ENCODE measurements around the gene TRPV4.
A peak's percentile ranks its signal among the peaks of the same experiment; 100 is the strongest.

The TRPV4 gene

DNA sequence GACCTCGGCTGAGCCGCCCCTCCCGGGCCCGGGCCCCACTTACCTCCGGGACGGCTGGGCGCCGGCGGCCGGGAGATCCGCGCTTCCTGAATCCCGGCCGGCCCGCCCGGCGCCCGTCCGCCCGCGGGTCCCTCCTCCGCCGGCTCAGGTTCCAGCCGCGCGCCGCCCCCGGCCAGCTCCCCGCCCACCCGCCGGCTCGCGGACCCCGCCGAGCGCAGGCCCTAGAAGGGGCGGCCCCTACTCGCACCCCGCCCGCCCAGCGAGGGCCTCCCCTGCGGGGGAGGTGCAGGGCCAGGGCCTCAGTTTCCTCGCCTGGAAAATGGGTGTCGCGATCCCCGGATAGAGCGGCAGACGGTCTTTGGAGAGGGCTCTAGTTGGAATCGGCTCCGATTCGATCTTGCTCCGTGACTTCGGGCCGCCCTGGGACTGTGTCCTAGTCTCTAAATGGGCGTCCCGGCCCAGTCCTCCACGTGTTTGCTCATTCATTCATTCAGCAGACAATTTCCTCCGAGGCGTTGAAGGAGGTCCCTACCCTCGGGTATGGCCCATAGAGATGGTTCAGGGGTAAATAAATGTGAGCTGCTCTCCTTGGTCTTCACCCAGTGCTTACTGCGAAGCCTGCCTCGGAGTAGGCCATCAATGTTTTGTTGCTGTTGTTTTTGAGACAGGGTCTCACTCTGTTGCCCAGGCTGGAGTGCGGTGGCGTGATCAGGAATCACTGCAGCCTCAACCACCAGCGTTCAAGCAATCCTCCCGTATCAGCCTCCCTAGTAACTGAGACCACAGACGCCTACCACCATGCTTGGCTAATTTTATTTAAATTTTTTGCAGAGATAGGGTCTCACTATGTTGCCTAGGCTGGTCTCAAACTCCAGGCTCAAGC lies at the start of gene TRPV4:
Gene TRPV4, minus strand, starts transcription at position 92 of the 883 bp plus-strand sequence. CDS start 18,602 bp downstream, outside the sequence.
- no peak for DNase-seq (ENCODE audit: low read depth)
- TF ChIP-seq, protein P1, sequence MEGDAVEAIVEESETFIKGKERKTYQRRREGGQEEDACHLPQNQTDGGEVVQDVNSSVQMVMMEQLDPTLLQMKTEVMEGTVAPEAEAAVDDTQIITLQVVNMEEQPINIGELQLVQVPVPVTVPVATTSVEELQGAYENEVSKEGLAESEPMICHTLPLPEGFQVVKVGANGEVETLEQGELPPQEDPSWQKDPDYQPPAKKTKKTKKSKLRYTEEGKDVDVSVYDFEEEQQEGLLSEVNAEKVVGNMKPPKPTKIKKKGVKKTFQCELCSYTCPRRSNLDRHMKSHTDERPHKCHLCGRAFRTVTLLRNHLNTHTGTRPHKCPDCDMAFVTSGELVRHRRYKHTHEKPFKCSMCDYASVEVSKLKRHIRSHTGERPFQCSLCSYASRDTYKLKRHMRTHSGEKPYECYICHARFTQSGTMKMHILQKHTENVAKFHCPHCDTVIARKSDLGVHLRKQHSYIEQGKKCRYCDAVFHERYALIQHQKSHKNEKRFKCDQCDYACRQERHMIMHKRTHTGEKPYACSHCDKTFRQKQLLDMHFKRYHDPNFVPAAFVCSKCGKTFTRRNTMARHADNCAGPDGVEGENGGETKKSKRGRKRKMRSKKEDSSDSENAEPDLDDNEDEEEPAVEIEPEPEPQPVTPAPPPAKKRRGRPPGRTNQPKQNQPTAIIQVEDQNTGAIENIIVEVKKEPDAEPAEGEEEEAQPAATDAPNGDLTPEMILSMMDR (IDR thresholded peaks at IDR 0.05; ENCODE audit: control insufficient read depth, extremely low read depth, insufficient read depth) = no peak
- H3K4me3 ChIP-seq (ENCODE audit: low read depth, low read length) = no peak within 1 kb of the TSS

DNA sequence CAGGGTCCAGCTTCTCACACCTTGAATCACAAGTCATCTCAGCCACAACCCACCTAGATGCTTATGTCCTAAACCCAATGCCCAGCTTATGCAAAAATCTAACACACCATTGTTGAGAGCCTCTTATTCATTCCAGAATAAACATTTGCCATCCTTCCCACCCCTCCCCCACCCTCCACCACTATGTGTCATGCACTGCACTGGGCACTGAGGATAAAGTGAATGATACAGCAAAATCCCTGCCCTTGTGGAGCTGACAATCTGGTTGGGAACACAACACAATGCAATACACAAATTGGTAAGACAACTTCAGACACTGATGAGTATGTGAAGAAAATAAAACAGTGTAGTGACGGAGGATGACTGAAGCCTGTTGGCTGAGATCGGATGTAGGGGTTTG lies 48.6 kb upstream of the TRPV4 start:
- TF ChIP-seq, protein P1 (IDR thresholded peaks at IDR 0.05; ENCODE audit: control insufficient read depth, extremely low read depth, insufficient read depth) = no peak
- no peak overlapping the region for H3K4me3 ChIP-seq (ENCODE audit: low read depth, low read length)
- no peak for DNase-seq (ENCODE audit: low read depth)

DNA sequence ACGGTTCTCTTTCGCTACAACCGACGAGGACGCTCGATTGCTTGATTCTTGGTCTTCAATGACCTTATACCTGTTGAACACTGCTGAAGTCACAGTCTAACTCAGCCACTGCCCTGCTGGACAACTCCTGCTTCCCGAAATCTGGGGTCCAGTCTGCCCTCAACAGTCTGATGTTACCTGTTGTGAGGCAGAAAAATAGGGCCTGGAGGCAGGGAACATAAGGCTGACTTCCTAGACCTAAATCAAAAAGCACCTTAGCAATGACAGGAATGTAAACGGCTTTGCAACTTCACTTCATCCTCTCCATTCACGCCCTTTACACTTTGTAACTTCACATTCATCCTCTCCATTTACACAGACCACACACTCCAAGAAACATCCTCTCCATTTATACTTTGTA lies 47.7 kb upstream of the TRPV4 start:
- TF ChIP-seq, protein P1 (IDR thresholded peaks at IDR 0.05; ENCODE audit: control insufficient read depth, extremely low read depth, insufficient read depth) = no peak

DNA sequence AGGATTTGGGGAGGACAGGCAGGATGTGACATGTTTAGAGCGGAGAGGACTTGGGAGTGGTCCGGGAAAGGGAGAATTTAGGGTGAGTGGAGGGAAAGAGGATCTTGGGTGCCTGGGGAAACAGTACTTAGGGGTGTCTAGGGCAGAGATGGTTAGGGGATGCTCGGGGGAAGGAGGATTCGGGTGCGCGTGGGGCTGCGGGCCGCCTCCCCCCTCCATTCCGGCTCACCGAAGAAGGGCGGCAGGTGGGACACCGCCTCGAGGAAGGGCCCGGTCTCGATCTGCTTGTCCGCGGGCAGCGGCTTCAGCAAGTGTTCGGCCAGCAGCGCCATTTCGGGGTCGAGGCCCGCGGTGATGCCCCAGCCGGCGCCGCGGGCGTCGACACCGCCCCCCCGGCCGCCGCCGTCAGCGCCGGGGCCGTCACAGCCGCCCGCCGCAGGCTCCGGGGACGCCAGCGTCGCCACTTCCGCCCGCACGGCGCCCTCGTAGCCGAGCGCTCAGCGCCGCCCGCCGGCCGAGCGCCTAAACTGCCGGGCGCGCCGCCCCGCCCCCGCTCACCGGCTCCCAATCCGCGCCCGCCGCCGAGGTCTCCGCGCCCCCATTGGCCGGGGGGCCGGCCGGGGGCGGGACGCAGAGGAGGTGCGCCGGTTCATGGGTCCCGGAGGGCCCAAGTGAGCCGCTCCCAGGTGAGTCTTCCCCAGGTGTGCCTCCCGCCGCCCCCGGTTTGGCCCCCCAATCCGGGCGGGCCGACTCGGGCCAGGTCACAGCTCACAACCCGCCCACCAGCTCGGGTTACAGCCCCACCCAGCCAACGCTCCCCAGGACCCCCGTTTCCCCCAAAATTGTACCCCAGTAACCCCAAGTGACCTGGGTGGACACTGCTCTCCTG lies 47.1 kb upstream of the TRPV4 start, which contains the start of gene GLTP:
Gene GLTP, minus strand, starts transcription at position 499 of the 889 bp plus-strand sequence. Its CDS starts 167 bp downstream, at position 332.
- TF ChIP-seq, protein P1 (IDR thresholded peaks at IDR 0.05; ENCODE audit: control insufficient read depth, extremely low read depth, insufficient read depth) = peak; percentile 91
- H3K4me3 ChIP-seq (ENCODE audit: low read depth, low read length) = peak within 1 kb of the TSS; percentile 67
- DNase-seq (ENCODE audit: low read depth) = no peak

More for the DNA sequence above, 47.7 kb upstream of the TRPV4 start:
- peak overlapping the region; percentile 66 for H3K4me3 ChIP-seq (ENCODE audit: low read depth, low read length)
- no peak for DNase-seq (ENCODE audit: low read depth)

DNA sequence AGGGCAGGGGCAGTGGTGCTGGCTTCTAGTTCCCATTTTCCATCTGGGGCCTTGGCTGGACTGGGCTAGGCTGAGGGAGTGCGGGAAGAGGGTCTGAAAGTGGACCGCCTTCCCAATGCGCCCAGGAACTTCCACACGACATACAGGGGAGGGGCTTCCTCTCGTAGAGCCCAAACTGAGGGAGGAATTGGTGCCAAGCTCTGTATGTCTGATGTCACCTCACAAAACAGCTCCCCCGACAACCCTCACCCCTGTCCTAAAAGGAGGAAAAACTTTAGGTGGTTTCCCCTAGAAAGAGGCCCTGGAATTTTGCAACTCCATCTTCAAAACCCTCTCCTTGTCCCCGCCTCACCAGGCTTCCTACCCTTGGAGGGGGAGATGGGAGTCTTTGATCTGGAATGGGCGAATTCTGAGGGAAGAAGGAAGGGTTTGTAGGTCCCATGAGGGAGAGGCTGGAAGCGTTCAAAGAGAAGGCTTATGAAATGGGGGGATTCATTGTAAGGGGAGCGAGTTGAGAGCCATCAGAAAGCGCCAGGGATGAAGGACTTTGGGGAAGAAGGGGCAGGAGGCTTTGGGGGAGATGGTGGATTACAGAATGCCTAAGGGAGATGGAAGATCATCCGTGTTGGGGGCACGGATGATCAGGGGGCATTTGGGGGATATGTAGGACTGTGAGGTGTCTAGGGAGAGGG lies 46.3 kb upstream of the TRPV4 start:
- TF ChIP-seq, protein P1 (IDR thresholded peaks at IDR 0.05; ENCODE audit: control insufficient read depth, extremely low read depth, insufficient read depth) = no peak
- H3K4me3 ChIP-seq (ENCODE audit: low read depth, low read length) = peak overlapping the region; percentile 67
- DNase-seq (ENCODE audit: low read depth) = no peak

DNA sequence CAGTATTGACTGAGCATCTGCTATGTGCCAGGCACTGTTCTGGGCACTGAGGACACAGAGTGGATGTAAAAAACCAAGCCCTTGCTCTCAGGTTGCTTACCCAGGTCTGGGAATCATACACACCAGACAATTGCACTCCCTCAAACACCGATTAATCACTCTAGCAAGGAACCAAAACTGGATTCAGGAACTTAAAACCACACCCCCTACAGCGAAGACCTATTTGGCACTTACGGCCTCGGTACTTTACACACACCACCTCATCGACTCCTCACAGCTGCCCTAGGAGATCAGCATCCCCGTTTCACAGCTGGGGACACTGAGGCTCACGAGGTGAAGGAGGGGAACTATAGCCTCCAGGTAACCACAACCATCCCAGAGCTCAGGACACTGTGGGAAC lies 45.6 kb upstream of the TRPV4 start:
- TF ChIP-seq, protein P1 (IDR thresholded peaks at IDR 0.05; ENCODE audit: control insufficient read depth, extremely low read depth, insufficient read depth) = no peak
- H3K4me3 ChIP-seq (ENCODE audit: low read depth, low read length) = peak overlapping the region; percentile 67; the same call in 1 of the 2 replicates
- no peak for DNase-seq (ENCODE audit: low read depth)

All from LNCaP clone FGC (cell line).